Measurements from ENCODE around the gene CASTOR1.

DNA sequence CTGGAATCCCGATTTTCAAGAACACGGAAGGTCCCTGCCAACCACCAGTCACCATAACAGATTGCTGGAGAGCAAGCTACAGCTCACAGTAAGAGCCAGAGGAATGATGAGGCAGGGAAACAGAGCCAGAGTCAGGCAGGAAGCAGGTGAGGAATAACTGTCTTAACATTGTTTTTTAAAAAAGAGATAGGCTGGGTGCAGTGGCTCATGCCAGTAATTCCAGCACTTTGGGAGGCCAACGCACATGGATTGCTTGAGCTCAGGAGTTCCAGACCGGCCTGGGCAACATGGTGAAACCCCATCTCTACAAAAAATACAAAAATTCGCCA is 13.5 kb upstream of the CASTOR1 start:
- TF ChIP-seq, protein P1, sequence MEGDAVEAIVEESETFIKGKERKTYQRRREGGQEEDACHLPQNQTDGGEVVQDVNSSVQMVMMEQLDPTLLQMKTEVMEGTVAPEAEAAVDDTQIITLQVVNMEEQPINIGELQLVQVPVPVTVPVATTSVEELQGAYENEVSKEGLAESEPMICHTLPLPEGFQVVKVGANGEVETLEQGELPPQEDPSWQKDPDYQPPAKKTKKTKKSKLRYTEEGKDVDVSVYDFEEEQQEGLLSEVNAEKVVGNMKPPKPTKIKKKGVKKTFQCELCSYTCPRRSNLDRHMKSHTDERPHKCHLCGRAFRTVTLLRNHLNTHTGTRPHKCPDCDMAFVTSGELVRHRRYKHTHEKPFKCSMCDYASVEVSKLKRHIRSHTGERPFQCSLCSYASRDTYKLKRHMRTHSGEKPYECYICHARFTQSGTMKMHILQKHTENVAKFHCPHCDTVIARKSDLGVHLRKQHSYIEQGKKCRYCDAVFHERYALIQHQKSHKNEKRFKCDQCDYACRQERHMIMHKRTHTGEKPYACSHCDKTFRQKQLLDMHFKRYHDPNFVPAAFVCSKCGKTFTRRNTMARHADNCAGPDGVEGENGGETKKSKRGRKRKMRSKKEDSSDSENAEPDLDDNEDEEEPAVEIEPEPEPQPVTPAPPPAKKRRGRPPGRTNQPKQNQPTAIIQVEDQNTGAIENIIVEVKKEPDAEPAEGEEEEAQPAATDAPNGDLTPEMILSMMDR (IDR thresholded peaks at IDR 0.05; ENCODE audit: insufficient read depth, low read length, poor library complexity, severe bottlenecking) = no peak
- no peak for TF ChIP-seq EZH2phosphoT487 (conservative IDR thresholded peaks at IDR 0.05; ENCODE audit: low read length)

Data from SU-DHL-6 (cell line).